K562 (cell line): ENCODE results near the gene B3GNT9. TPM values are rescaled to one million over a fixed set of nuclear protein-coding genes. Genes with fewer than 3 reads are reported as not detected.

ENCODE experiments used
- ATAC-seq: fragments of 200-7000 bp; cut with Tn5 transposase; 3 replicates; pipeline ENCODE4 v1.9.1; 2020; ENCODE audit warnings: moderate library complexity
- BruUV-seq: library from RNA; stranded (reverse); fragments of 400-500 nt; replicated peaks from 2 replicates; lab custom pipeline; 2021; lab: Mats Ljungman, UMichigan
- CTCF ChIA-PET: fragments of 300-600 bp; formaldehyde crosslinking; extraction: SDS; loops from one replicate; lab custom pipeline; 2021; ENCODE audit warnings: low intra/inter-chr PET ratio; lab: Yijun Ruan, JAX
- POLR2A ChIA-PET: fragments of 300-600, 350-650 bp; sonication (Branson Sonifier 250); formaldehyde crosslinking; extraction: SDS; loops from one replicate; lab custom pipeline; 2021; ENCODE audit warnings: antibody characterized with exemption, inconsistent platforms; lab: Yijun Ruan, JAX
- DNase-seq, 4 experiments: peaks; one replicate each; pipeline versions ENCODE4 v3.0.0 to v3.0.0-alpha.2; 2011 to 2018; ENCODE audit warnings: low spot score in 3 of 4, mixed read lengths in 3 of 4; ENCODE audit errors: extremely low read depth in 1 of 4
- FAIRE-seq: peaks from 2 replicates; lab custom pipeline; 2011; peaks lifted over from hg19 to GRCh38; lab: Jason Lieb, UNC
- H2AFZ ChIP-seq: 2 replicates; pipeline ENCODE4 v1.6.0; 2011; ENCODE audit warnings: low read depth, low read length, control low read depth, inconsistent platforms
- H3K27ac ChIP-seq: fragments of 200-600 bp; 3 replicates; pipeline ENCODE4 v1.8.0; 2011; ENCODE audit warnings: low read depth, mild to moderate bottlenecking, control low read depth, inconsistent platforms, low read length, moderate library complexity, mixed read lengths; ENCODE audit errors: extremely low read depth
- H3K27me3 ChIP-seq, 2 experiments: fragments of 300-600 bp in 1 of 2; 2 replicates in 1 of 2; 3 replicates in 1 of 2; pipeline versions ENCODE4 v1.6.0 to v1.8.0; 2011; ENCODE audit warnings: inconsistent platforms in 2 of 2, low read length in 2 of 2, mild to moderate bottlenecking in 1 of 2, mixed read lengths in 1 of 2, moderate library complexity in 1 of 2; ENCODE audit not compliant: control insufficient read depth in 2 of 2, insufficient read depth in 2 of 2
- H3K36me3 ChIP-seq: fragments of 300-600 bp; 3 replicates; pipeline ENCODE4 v1.8.0; 2011; ENCODE audit warnings: mild to moderate bottlenecking, low read length, inconsistent platforms; ENCODE audit not compliant: control insufficient read depth, insufficient read depth
- H3K4me1 ChIP-seq, 2 experiments: fragments of 200-600 bp in 1 of 2; replicated peaks in 1 of 2; 2 replicates in 1 of 2; 3 replicates in 1 of 2; pipeline versions ENCODE4 v1.5.1 to v1.8.0; 2011; ENCODE audit warnings: inconsistent platforms in 2 of 2, low read length in 2 of 2, mild to moderate bottlenecking in 1 of 2, mixed read lengths in 1 of 2, moderate library complexity in 1 of 2; ENCODE audit not compliant: control insufficient read depth in 2 of 2, insufficient read depth in 2 of 2
- H3K4me2 ChIP-seq: 2 replicates; pipeline ENCODE4 v1.6.1; 2011; ENCODE audit warnings: low read length, control low read depth, inconsistent platforms, mixed read lengths; ENCODE audit not compliant: insufficient read depth
- H3K4me3 ChIP-seq: fragments of 200-600 bp; sonication (generic), shearing (Covaris generic); 2 replicates; pipeline ENCODE4 v1.5.1; 2016; ENCODE audit warnings: control low read depth, inconsistent platforms
- H3K79me2 ChIP-seq: fragments of 200-600 bp; 3 replicates; pipeline ENCODE4 v1.8.0; 2011; ENCODE audit warnings: low read length, inconsistent platforms; ENCODE audit not compliant: control insufficient read depth, insufficient read depth
- H3K9ac ChIP-seq, 2 experiments: 2 replicates each; pipeline versions ENCODE4 v1.6.0 to v1.6.1; 2011; ENCODE audit warnings: low read depth in 2 of 2, low read length in 2 of 2, control low read depth in 1 of 2, inconsistent platforms in 1 of 2, mild to moderate bottlenecking in 1 of 2, mixed read lengths in 1 of 2; ENCODE audit not compliant: insufficient read depth in 1 of 2
- H3K9me1 ChIP-seq: one replicate; pipeline ENCODE4 v1.6.0; 2011; ENCODE audit warnings: inconsistent platforms, mild to moderate bottlenecking, low read length, moderate library complexity; ENCODE audit not compliant: control insufficient read depth, insufficient read depth
- H3K9me3 ChIP-seq: replicated peaks from 2 replicates; pipeline ENCODE4 v1.5.1; 2011; ENCODE audit warnings: low read depth, low read length, inconsistent platforms; ENCODE audit not compliant: control insufficient read depth, insufficient read depth
- H4K20me1 ChIP-seq: replicated peaks from 2 replicates; pipeline ENCODE4 v1.6.1; 2011; ENCODE audit warnings: low read length, inconsistent platforms, mixed read lengths; ENCODE audit not compliant: control insufficient read depth, insufficient read depth
- CBFA2T3 ChIP-seq: fragments of 450-650 bp; IDR thresholded peaks from 2 replicates; pipeline ENCODE4 v1.6.1; 2017
- CREB3 ChIP-seq: fragments of 450-650 bp; conservative IDR thresholded peaks from 2 replicates; pipeline ENCODE4 v1.6.1; 2016; ENCODE audit warnings: missing genetic modification characterization, low read depth, mild to moderate bottlenecking, missing compliant biosample characterization, moderate library complexity
- FIP1L1 ChIP-seq: fragments of 200-400 bp; formaldehyde crosslinking; IDR thresholded peaks from 2 replicates; pipeline ENCODE4 v1.6.1; 2018; ENCODE audit warnings: mild to moderate bottlenecking, low read depth, low read length; ENCODE audit not compliant: poor library complexity, severe bottlenecking
- KLF10 ChIP-seq: fragments of 250-450 bp; sonication (Bioruptor Pico); IDR thresholded peaks from 2 replicates; pipeline ENCODE4 v1.6.1; 2021; ENCODE audit warnings: matching md5 sums
- NUFIP1 ChIP-seq: fragments of 450-650 bp; IDR thresholded peaks from 2 replicates; pipeline ENCODE4 v1.6.1; 2018; ENCODE audit not compliant: partially characterized antibody
- RBM39 ChIP-seq: fragments of 200-400 bp; formaldehyde crosslinking; optimal IDR thresholded peaks from 2 replicates; pipeline ENCODE3; 2018; ENCODE audit warnings: low read depth, low read length
- SLC30A9 ChIP-seq: fragments of 250-450 bp; sonication (Bioruptor Pico); IDR thresholded peaks from 2 replicates; pipeline ENCODE4 v1.8.0; 2022; ENCODE audit warnings: mild to moderate bottlenecking, moderate library complexity
- TGIF2 ChIP-seq: sonication (generic); formaldehyde crosslinking; IDR thresholded peaks from 2 replicates; pipeline ENCODE4 v1.8.1; 2022; ENCODE audit warnings: mild to moderate bottlenecking, missing genetic modification reagents, moderate library complexity
- ZBTB49 ChIP-seq: sonication (generic); formaldehyde crosslinking; IDR thresholded peaks from 2 replicates; pipeline ENCODE4 v1.8.0; 2022; ENCODE audit warnings: missing genetic modification reagents, mild to moderate bottlenecking, borderline replicate concordance
- ZFP30 ChIP-seq: fragments of 250-450 bp; sonication (Bioruptor Pico); IDR thresholded peaks from 2 replicates; pipeline ENCODE4 v1.8.0; 2022; ENCODE audit warnings: moderate library complexity, mild to moderate bottlenecking, inconsistent platforms, borderline replicate concordance
- ZFP36 ChIP-seq: fragments of 150-350 bp; IDR thresholded peaks from 2 replicates; pipeline ENCODE4 v1.6.1; 2018; ENCODE audit warnings: low read length, low read depth; ENCODE audit not compliant: partially characterized antibody
- ZKSCAN1 ChIP-seq: fragments of 150-350 bp; IDR thresholded peaks from 2 replicates; pipeline ENCODE4 v1.6.1; 2016; ENCODE audit warnings: low read depth, low read length
- ZNF239 ChIP-seq: fragments of 250-450 bp; sonication (Bioruptor Pico); IDR thresholded peaks from 2 replicates; pipeline ENCODE4 v1.4.0; 2020; ENCODE audit warnings: mild to moderate bottlenecking
- ZNF282 ChIP-seq: sonication (generic); formaldehyde crosslinking; IDR thresholded peaks from 2 replicates; pipeline ENCODE4 v1.8.1; 2023; ENCODE audit warnings: missing genetic modification reagents
- ZNF449 ChIP-seq: fragments of 250-450 bp; sonication (Bioruptor Pico); IDR thresholded peaks from 2 replicates; pipeline ENCODE4 v1.8.0; 2022; ENCODE audit warnings: moderate library complexity, mild to moderate bottlenecking, inconsistent platforms
- WGBS: fragments of 100-300 bp; shearing (Covaris generic); methylation state at CpG from one replicate; pipeline ENCODE4 v1.1.6; 2016; ENCODE audit warnings: low coverage, mixed read lengths; ENCODE audit not compliant: insufficient coverage; ENCODE audit errors: missing lambda C conversion rate; 5-methylcytosine and 5-hydroxymethylcytosine counted together
- in situ Hi-C: fragments of 300-500 bp; cut with MboI; formaldehyde crosslinking; loops from 4 replicates; pipeline ENCODE4 v1.15.0; 2018; ENCODE audit warnings: inconsistent platforms, mixed read lengths
- intact Hi-C: fragments of 100-400 bp; cut with micrococcal nuclease; formaldehyde crosslinking; loops from 2 replicates; pipeline ENCODE4 v1.14.2; 2022
- polyA plus RNA-seq, 8 experiments: library from polyadenylated mRNA; depleted of rRNA in 4 of 8; stranded (reverse) in 5 of 8; unstranded in 3 of 8; fragments of >200 nt; fragmentation: Nextera tagmentation in 2 of 8; fragmentation: Illumina TruSeq in 1 of 8; extraction: Ambion mirVana in 2 of 8; extraction: Trizol in 1 of 8; gene quantifications; 2 replicates each; pipeline versions ENCODE4 v1.2.1 to v1.2.3, GENCODE V29; 2011 to 2014; ENCODE audit warnings: inconsistent platforms in 1 of 8, missing spikeins in 1 of 8
- total RNA-seq, 7 experiments: library from RNA; depleted of rRNA in 6 of 7; stranded (reverse); fragments of >200 nt in 6 of 7; fragmentation: Illumina TruSeq in 2 of 7; extraction: Trizol in 2 of 7; gene quantifications; 2 replicates each; pipeline versions ENCODE4 v1.2.1 to v1.2.3, GENCODE V29; 2011 to 2021; ENCODE audit warnings: low replicate concordance in 1 of 7

Gene B3GNT9
- total and polyA plus RNA-seq, 9 of the 15 experiments (the other 6 are each of a cell fraction or from before 2014, with no cell fraction given), result 0.01 to 1.8 (median 1.1) TPM; not detected in 1

DNA sequence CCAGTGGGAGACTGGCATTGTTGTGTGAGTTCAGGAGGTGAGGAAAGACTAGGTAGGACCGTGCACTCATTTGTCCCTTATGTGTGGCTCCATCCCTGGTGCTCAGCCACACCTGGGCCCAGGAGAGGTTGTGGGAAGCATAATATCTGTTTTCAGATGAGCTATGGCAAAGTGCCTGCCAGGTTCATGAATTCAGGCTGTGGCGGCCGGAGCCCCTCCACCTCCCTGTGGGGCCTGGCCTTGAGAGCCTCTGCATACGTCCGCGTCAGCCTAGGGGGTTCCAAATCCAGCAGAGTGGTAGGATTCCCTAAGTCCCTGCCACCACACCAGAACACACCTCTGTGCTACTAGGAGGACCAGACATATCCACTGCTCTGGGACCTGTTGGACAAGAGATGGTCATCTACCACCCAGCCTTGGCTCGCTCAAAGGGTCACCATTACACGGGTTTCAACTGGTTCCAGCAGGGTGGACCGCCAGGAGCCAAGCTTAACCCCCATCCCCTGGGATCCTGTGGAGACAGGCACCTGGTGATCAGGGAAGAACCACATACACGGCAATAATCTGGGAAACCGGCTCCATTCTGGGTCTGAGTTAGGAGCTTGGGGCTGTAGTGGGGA, 2.0 kb downstream of the B3GNT9 start:
- Histone ChIP-seq H3K27ac (no peak overlapping the region), H4K20me1 (no peaks in the 10 kb centered on the region), H2AFZ (no peak overlapping the region), H3K36me3 (peaks cover 52% of the 10 kb centered on the region; the same call in 2 of the 3 replicates), H3K79me2 (no peaks in the 10 kb centered on the region), H3K4me3 (no peak overlapping the region), H3K27me3 (no peaks in the 10 kb centered on the region), H3K9me1 (no peaks in the 10 kb centered on the region), H3K9ac (no peak overlapping the region), H3K4me1 (peaks cover 0 to 26% of the 10 kb centered on the region in 2 experiments; a peak in 2 of 5 replicates), H3K4me2 (no peak overlapping the region), H3K9me3 (no peaks in the 10 kb centered on the region)
- intact Hi-C loops, result no loop called here
- POLR2A ChIA-PET, result interaction anchor here (0.6 to 1.1 kb wide), 2 partner anchors 10 to 130 kb away, joined by 3 read pairs; no protein-coding TSS in a partner anchor
- in situ Hi-C loops, result no loop called here
- BruUV-seq, result no TSS peak
- DNase-seq (no peak), ATAC-seq (no peak), FAIRE-seq (no peak)
- CTCF ChIA-PET, result no interaction called here
- TF ChIP-seq ZFP36 (no peak), ZKSCAN1 (no peak), CREB3 (tag) (no peak), SLC30A9 (CRISPR knock-in tag) (no peak), FIP1L1 (no peak), ZNF239 (CRISPR knock-in tag) (no peak), ZNF282 (CRISPR knock-in tag) (no peak), NUFIP1 (no peak), ZFP30 (no peak), ZNF449 (CRISPR knock-in tag) (no peak), KLF10 (CRISPR knock-in tag) (no peak), RBM39 (no peak), ZBTB49 (CRISPR knock-in tag) (no peak), CBFA2T3 (no peak), TGIF2 (no peak)
- 97% methylated on average over 10 of the region's 11 CpGs for WGBS
